Kidney (tissue), 14 donors: ENCODE data around the gene NEUROD2. TPM values are rescaled to one million over a fixed set of nuclear protein-coding genes. Genes with fewer than 3 reads are reported as not detected.
A peak's percentile ranks its signal among the peaks of the same experiment; 100 is the strongest.

ENCODE experiments used
- DNase-seq, 5 donors: peaks; one replicate each; pipeline ENCODE4 v3.0.0-alpha.2; 2013 to 2020
- FAIRE-seq: peaks from 2 replicates; lab custom pipeline; 2012; peaks lifted over from hg19 to GRCh38; lab: Jason Lieb, UNC
- H3K27ac ChIP-seq, 2 donors: one replicate each; pipeline ENCODE4 v1.7.0; 2013; ENCODE audit warnings: low read depth in 2 of 2, low read length in 2 of 2, inconsistent platforms in 1 of 2
- H3K27me3 ChIP-seq: one replicate; pipeline ENCODE4 v1.7.1; 2013; ENCODE audit warnings: low read length, inconsistent platforms; ENCODE audit not compliant: control insufficient read depth, insufficient read depth
- H3K36me3 ChIP-seq, 3 donors: one replicate each; pipeline versions ENCODE4 v1.7.0 to v1.7.1; 2013; ENCODE audit warnings: low read length in 3 of 3, control low read depth in 1 of 3, inconsistent platforms in 1 of 3; ENCODE audit not compliant: insufficient read depth in 3 of 3, control insufficient read depth in 2 of 3
- H3K4me1 ChIP-seq, 3 donors: one replicate each; pipeline versions ENCODE4 v1.7.0 to v1.7.1; 2013; ENCODE audit warnings: low read length in 3 of 3, inconsistent platforms in 1 of 3, low read depth in 1 of 3; ENCODE audit not compliant: control insufficient read depth in 2 of 3, insufficient read depth in 2 of 3
- H3K4me3 ChIP-seq, 3 donors: one replicate each; pipeline versions ENCODE4 v1.7.0 to v1.8.1; 2013; ENCODE audit warnings: low read length in 3 of 3, control low read depth in 1 of 3, inconsistent platforms in 1 of 3
- H3K9ac ChIP-seq, 3 donors: one replicate each; pipeline versions ENCODE4 v1.7.0 to v1.7.1; 2013; ENCODE audit warnings: low read length in 3 of 3, control low read depth in 1 of 3, inconsistent platforms in 1 of 3
- H3K9me3 ChIP-seq, 3 donors: one replicate each; pipeline versions ENCODE4 v1.7.0 to v1.7.1; 2013; ENCODE audit warnings: low read length in 3 of 3, control low read depth in 1 of 3, inconsistent platforms in 1 of 3; ENCODE audit not compliant: control insufficient read depth in 2 of 3, insufficient read depth in 1 of 3
- CTCF ChIP-seq: IDR thresholded peaks from 3 replicates; pipeline ENCODE4 v1.5.1; 2012; ENCODE audit warnings: mild to moderate bottlenecking, moderate library complexity, borderline replicate concordance; ENCODE audit not compliant: insufficient read depth; ENCODE audit errors: extremely low read depth
- intact Hi-C: fragments of 100-400 bp; cut with DNase I; formaldehyde crosslinking; loops from one replicate; pipeline ENCODE4 v1.11.1; 2022
- polyA plus RNA-seq: library from polyadenylated mRNA; stranded (reverse); fragments of 350-450 nt; fragmentation: Illumina TruSeq; extraction: RNeasy Lipid Tissue Mini Kit (QIAGEN cat#74804); gene quantifications from one replicate; pipeline ENCODE4 v1.2.3, GENCODE V29; 2014; ENCODE audit warnings: low read depth, low replicate concordance; ENCODE audit not compliant: insufficient read depth
- total RNA-seq: library from RNA; stranded (reverse); fragmentation: NEBNext Ultra II Directional; extraction: Animal tissue kit (Norgen Biotek cat#: 25700); gene quantifications from one replicate; pipeline ENCODE4 v1.2.1, GENCODE V29; 2021
- donor health status: control.
- donor health status: control.
- donor health status: control.
- donor health status: control.
- donor health status: control.
- donor health status: DM: yes; HTN: yes; CAD: no.
- donor health status: Normal renal cell carcinoma (clear cell type).

Gene NEUROD2
- total and polyA plus RNA-seq, 2 donors from 2014 or later, result not detected

DNA sequence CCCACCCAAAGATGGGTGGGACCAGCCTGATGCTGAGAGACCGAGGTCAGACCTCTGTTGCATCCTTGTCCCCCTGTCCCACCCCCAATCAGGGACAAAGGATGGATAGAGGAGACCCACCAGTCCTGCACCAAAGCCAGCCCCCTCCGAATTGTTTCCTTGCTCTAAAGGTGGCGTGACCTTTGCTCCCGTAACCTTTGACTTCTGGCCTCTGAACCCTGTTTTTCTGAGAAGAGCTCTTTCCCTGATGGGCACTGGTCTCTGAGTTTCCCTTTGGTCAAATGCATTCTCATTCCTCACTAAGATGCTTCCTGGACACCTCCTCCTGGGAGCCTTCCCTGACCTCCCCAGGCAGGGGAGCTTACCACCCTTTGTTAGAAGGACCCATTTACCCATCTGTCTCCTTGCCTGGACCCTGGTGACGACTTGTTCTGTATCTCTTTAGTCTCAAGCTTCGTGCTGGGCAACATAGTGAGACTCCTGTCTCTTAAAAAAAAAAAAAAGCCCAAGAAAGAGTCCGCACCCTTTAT lies 5.3 kb upstream of the NEUROD2 start:
- no peaks in the 10 kb centered on the region for H3K9me3 ChIP-seq
- DNase-seq (no peak), FAIRE-seq (no peak)
- H3K27me3 ChIP-seq, result peaks cover 21% of the 10 kb centered on the region
- no peak overlapping the region for H3K4me3 ChIP-seq
- TF ChIP-seq CTCF, result no peak
- no peak overlapping the region for H3K9ac ChIP-seq
- no peaks in the 10 kb centered on the region for H3K4me1 ChIP-seq
- no peak overlapping the region for H3K27ac ChIP-seq
- H3K36me3 ChIP-seq, result no peaks in the 10 kb centered on the region
- intact Hi-C loops, result no loop called here

DNA sequence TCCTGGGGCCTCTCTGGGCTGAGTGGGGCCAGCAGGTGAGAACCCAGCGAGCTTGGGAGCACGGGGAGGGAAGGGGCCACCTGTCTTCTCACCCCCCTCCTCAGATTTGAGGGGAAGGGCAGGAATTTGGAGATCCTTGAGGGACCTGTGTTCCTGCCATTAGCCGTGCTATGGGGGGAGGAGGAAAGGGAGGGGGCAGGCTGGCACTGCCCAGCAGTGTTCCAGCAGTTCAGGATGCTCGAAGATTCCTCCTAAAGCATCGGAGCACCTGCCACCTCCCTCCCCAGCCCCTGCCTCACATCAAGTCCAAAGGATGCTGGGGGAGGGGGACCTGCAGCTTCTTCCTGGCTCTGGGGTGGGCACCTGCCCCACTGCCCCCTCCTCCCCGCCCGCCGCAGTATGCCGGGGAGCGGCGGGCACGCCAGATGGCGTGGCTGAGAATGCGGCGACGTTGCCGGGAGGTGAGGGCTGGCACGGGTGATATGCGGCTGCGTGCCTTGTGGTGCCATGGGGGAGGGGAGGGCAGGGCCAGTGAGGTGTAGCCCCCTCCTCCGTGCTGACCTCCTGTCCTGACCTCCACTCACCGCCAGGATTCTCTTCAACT lies 4.7 kb upstream of the NEUROD2 start:
- peaks cover 22% of the 10 kb centered on the region for H3K27me3 ChIP-seq
- DNase-seq (peak in 1 of 5 donors; percentile 37), FAIRE-seq (no peak)
- no peak overlapping the region for H3K27ac ChIP-seq
- no peaks in the 10 kb centered on the region for H3K36me3 ChIP-seq
- no peak overlapping the region for H3K4me3 ChIP-seq
- H3K9me3 ChIP-seq, result no peaks in the 10 kb centered on the region
- no peak overlapping the region for H3K9ac ChIP-seq
- no peak for TF ChIP-seq CTCF
- no peaks in the 10 kb centered on the region for H3K4me1 ChIP-seq
- intact Hi-C loops, result no loop called here

GRCh38 chr17:39611401-39612112 lies 3.8 kb upstream of the NEUROD2 start:
- Histone ChIP-seq H3K27ac (no peak overlapping the region), H3K9ac (no peak overlapping the region), H3K4me1 (no peaks in the 10 kb centered on the region), H3K4me3 (no peak overlapping the region), H3K36me3 (no peaks in the 10 kb centered on the region), H3K27me3 (peaks cover 22% of the 10 kb centered on the region), H3K9me3 (no peaks in the 10 kb centered on the region)
- FAIRE-seq (no peak), DNase-seq (no peak)
- intact Hi-C loops, result no loop called here
- TF ChIP-seq CTCF, result no peak
